H1 (cell line): ENCODE results near the gene AFTPH. TPM values are rescaled to one million over a fixed set of nuclear protein-coding genes. Genes with fewer than 3 reads are reported as not detected.

Source experiments
- BACH1 ChIP-seq: IDR thresholded peaks from 2 replicates; pipeline ENCODE4 v1.6.1; 2012; ENCODE audit warnings: low read length, improper control_type of control experiment
- CEBPB ChIP-seq: IDR thresholded peaks from 2 replicates; pipeline ENCODE4 v1.6.1; 2012; ENCODE audit warnings: low read depth, low read length
- CHD7 ChIP-seq: fragments of 300-600 bp; sonication (generic); IDR thresholded peaks from 2 replicates; pipeline ENCODE4 v1.7.1; 2012; ENCODE audit warnings: low read length, moderate library complexity, mild to moderate bottlenecking, inconsistent platforms; ENCODE audit not compliant: insufficient replicate concordance
- CTBP2 ChIP-seq: IDR thresholded peaks from 2 replicates; pipeline ENCODE4 v1.7.0; 2011; ENCODE audit warnings: borderline replicate concordance, mild to moderate bottlenecking, moderate library complexity, mixed read lengths, low read length; ENCODE audit not compliant: insufficient read depth, insufficient read length
- JUND ChIP-seq: IDR thresholded peaks from 2 replicates; pipeline ENCODE4 v1.6.1; 2011; ENCODE audit warnings: mild to moderate bottlenecking, improper control_type of control experiment, low read length
- KDM5A ChIP-seq: fragments of 200-600 bp; IDR thresholded peaks from 2 replicates; pipeline ENCODE4 v1.7.1; 2012; ENCODE audit warnings: mild to moderate bottlenecking, low read length, inconsistent platforms, mixed read lengths
- RNF2 ChIP-seq: fragments of 200-900, 300-1000 bp; sonication (generic); IDR thresholded peaks from 2 replicates; pipeline ENCODE4 v1.7.1; 2016; ENCODE audit warnings: borderline replicate concordance, low read depth, mild to moderate bottlenecking, antibody characterized with exemption, low read length; ENCODE audit not compliant: poor library complexity, severe bottlenecking; ENCODE audit errors: missing control alignments
- SP4 ChIP-seq: IDR thresholded peaks from 2 replicates; pipeline ENCODE4 v1.6.1; 2012; ENCODE audit warnings: low read length, inconsistent platforms
- SRF ChIP-seq: IDR thresholded peaks from 2 replicates; pipeline ENCODE4 v1.6.1; 2011; ENCODE audit warnings: mild to moderate bottlenecking, low read depth, low read length, moderate library complexity
- TAF1 ChIP-seq: IDR thresholded peaks from 2 replicates; pipeline ENCODE4 v1.6.1; 2011; ENCODE audit warnings: mild to moderate bottlenecking, low read depth, low read length
- TBP ChIP-seq: IDR thresholded peaks from 2 replicates; pipeline ENCODE4 v1.6.1; 2011; ENCODE audit warnings: low read depth, low read length, improper control_type of control experiment
- polyA plus RNA-seq, 7 experiments: library from polyadenylated mRNA; depleted of rRNA in 3 of 7; stranded (reverse) in 5 of 7; unstranded in 2 of 7; fragments of >200 nt in 5 of 7; fragments of 200-250 nt in 2 of 7; gene quantifications; 1 replicate in 5 of 7; 2 replicates in 1 of 7; 4 replicates in 1 of 7; pipeline versions ENCODE4 v1.2.1 to v1.2.3, GENCODE V29; 2011 to 2013; ENCODE audit warnings: missing spikeins in 2 of 7, mixed read lengths in 2 of 7
- total RNA-seq: library from RNA; stranded (reverse); fragmentation: NEBNext Ultra II Directional; extraction: Animal tissue kit (Norgen Biotek cat#: 25700); gene quantifications from 2 replicates; pipeline ENCODE4 v1.2.1, GENCODE V29; 2021

Gene AFTPH
- total and polyA plus RNA-seq, 2 of the 8 experiments (the other 6 are each of a cell fraction or from before 2014, with no cell fraction given): 7.3 to 15.0 TPM

GRCh38 chr2:64601034-64601754 lies 77.1 kb downstream of the AFTPH start (continued):
- TF ChIP-seq CHD7: no peak
- TF ChIP-seq RNF2: no peak
- TF ChIP-seq KDM5A: no peak
- TF ChIP-seq SRF: no peak
- no peak for TF ChIP-seq TBP
- TF ChIP-seq TAF1: no peak
- no peak for TF ChIP-seq CTBP2
- no peak for TF ChIP-seq JUND
- no peak for TF ChIP-seq BACH1
- no peak for TF ChIP-seq SP4
- TF ChIP-seq CEBPB: no peak
